ENCODE results near the gene GSG1L.

Gene GSG1L

DNA sequence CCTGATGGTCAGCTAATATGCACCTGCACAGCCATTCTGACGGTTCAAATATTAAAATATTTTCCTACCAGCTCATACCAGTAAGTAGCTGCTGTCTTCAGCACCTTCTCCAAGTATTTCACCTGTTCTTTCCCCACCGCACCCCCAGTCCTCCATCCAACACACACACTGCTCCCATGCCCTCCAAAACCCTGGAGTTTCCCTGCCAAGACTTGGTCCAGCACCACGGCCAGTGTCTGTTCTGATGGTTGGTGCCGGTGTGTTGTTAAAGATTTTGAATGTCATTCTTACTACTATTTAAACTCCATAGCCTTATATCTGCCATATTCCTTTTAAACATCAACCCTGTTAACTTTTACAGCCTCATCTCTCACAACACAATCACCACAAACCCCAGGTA lies 142.4 kb downstream of the GSG1L start:
- no peaks in the 10 kb centered on the region for H3K4me1 ChIP-seq (ENCODE audit: control insufficient read depth in 2 of 2, insufficient read depth in 2 of 2, low read length in 2 of 2)
- H3K4me3 ChIP-seq (ENCODE audit: low read length in 2 of 2) = no peak overlapping the region
- H3K9ac ChIP-seq (ENCODE audit: low read depth in 1 of 2, low read length in 2 of 2) = no peak overlapping the region
- no peaks in the 10 kb centered on the region for H3K9me3 ChIP-seq (ENCODE audit: control insufficient read depth in 2 of 2, low read length in 2 of 2)
- no peaks in the 10 kb centered on the region for H3K27me3 ChIP-seq (ENCODE audit: control insufficient read depth in 2 of 2, insufficient read depth in 2 of 2, low read length in 2 of 2)
- H3K36me3 ChIP-seq (ENCODE audit: control insufficient read depth in 2 of 2, insufficient read depth in 2 of 2, low read length in 2 of 2) = no peaks in the 10 kb centered on the region
- no peak overlapping the region for H3K27ac ChIP-seq (ENCODE audit: low read depth in 2 of 2, low read length in 2 of 2)

DNA sequence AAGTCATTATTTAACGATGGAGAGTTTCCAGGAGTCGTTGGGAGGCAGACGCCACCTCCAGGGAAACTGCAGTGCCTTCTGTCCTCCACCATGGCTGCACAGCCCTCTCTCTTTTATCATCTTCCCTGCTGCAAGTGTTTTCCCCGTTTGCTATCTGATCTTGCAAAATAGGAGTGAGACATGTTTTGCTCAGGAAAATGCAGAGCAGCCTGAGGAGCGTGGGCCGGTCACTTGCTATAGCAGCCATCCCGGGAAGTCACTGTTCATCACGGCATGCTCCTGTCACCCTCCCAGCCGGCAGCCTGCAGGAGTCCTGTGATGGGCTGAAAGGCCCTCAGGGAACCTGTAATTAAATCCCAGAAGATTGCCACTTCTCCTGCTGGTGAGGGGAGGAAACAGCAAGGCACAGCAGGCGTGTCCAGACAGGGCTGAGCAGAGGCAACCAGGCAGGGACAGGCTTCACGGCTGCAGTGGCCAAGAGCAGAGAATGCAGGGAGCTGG lies 143.1 kb downstream of the GSG1L start:
- no peak overlapping the region for H3K9ac ChIP-seq (ENCODE audit: low read depth in 1 of 2, low read length in 2 of 2)
- no peaks in the 10 kb centered on the region for H3K4me1 ChIP-seq (ENCODE audit: control insufficient read depth in 2 of 2, insufficient read depth in 2 of 2, low read length in 2 of 2)
- no peaks in the 10 kb centered on the region for H3K36me3 ChIP-seq (ENCODE audit: control insufficient read depth in 2 of 2, insufficient read depth in 2 of 2, low read length in 2 of 2)
- H3K4me3 ChIP-seq (ENCODE audit: low read length in 2 of 2) = no peak overlapping the region
- no peak overlapping the region for H3K27ac ChIP-seq (ENCODE audit: low read depth in 2 of 2, low read length in 2 of 2)
- no peaks in the 10 kb centered on the region for H3K9me3 ChIP-seq (ENCODE audit: control insufficient read depth in 2 of 2, low read length in 2 of 2)
- no peaks in the 10 kb centered on the region for H3K27me3 ChIP-seq (ENCODE audit: control insufficient read depth in 2 of 2, insufficient read depth in 2 of 2, low read length in 2 of 2)

DNA sequence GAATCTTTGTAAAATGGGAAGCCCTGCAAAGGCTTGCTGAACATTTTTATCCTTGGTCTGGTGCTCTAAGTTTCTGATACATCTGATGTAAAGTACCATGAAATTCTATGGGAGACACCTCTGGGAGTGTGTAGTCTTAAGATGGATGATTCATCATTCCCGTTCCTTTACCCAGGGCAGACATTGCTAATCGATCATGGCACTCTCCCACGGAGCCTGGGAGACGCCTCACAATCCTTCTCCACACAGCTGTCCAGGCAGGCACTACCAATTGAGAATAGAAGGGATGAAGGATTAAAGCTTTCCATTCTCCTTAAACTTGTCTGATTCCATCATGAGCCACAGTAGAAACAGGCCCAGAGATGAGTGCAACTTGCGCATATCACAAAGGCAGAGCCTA lies 144.8 kb downstream of the GSG1L start:
- H3K4me3 ChIP-seq (ENCODE audit: low read length in 2 of 2) = no peak overlapping the region
- no peak overlapping the region for H3K27ac ChIP-seq (ENCODE audit: low read depth in 2 of 2, low read length in 2 of 2)
- no peaks in the 10 kb centered on the region for H3K9me3 ChIP-seq (ENCODE audit: control insufficient read depth in 2 of 2, low read length in 2 of 2)
- no peak overlapping the region for H3K9ac ChIP-seq (ENCODE audit: low read depth in 1 of 2, low read length in 2 of 2)
- H3K36me3 ChIP-seq (ENCODE audit: control insufficient read depth in 2 of 2, insufficient read depth in 2 of 2, low read length in 2 of 2) = no peaks in the 10 kb centered on the region
- no peaks in the 10 kb centered on the region for H3K4me1 ChIP-seq (ENCODE audit: control insufficient read depth in 2 of 2, insufficient read depth in 2 of 2, low read length in 2 of 2)
- peaks cover 0 to 3% of the 10 kb centered on the region in 2 donors for H3K27me3 ChIP-seq (ENCODE audit: control insufficient read depth in 2 of 2, insufficient read depth in 2 of 2, low read length in 2 of 2)

DNA sequence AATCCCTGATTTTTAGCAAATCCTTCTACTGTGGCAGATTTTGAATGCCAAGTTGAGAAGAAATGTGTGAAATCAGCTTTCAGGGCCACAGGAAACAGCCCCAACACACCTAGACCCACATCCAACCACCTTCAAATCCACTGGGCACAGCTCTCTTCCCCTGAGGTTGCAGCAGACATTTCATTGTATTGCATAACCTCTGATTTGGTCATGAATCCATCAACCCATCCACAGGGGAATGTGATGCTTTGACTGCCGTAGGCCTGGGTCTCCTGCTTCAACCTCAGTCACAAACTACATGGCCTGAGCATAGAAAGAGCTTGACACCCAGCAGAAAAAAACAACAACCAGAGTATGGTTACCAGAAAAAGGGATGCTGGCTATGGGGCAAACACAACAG lies 145.6 kb downstream of the GSG1L start:
- no peaks in the 10 kb centered on the region for H3K36me3 ChIP-seq (ENCODE audit: control insufficient read depth in 2 of 2, insufficient read depth in 2 of 2, low read length in 2 of 2)
- H3K4me3 ChIP-seq (ENCODE audit: low read length in 2 of 2) = no peak overlapping the region
- H3K9me3 ChIP-seq (ENCODE audit: control insufficient read depth in 2 of 2, low read length in 2 of 2) = no peaks in the 10 kb centered on the region
- peaks cover 0 to 3% of the 10 kb centered on the region in 2 donors for H3K27me3 ChIP-seq (ENCODE audit: control insufficient read depth in 2 of 2, insufficient read depth in 2 of 2, low read length in 2 of 2)
- no peak overlapping the region for H3K9ac ChIP-seq (ENCODE audit: low read depth in 1 of 2, low read length in 2 of 2)
- H3K27ac ChIP-seq (ENCODE audit: low read depth in 2 of 2, low read length in 2 of 2) = no peak overlapping the region
- no peaks in the 10 kb centered on the region for H3K4me1 ChIP-seq (ENCODE audit: control insufficient read depth in 2 of 2, insufficient read depth in 2 of 2, low read length in 2 of 2)

DNA sequence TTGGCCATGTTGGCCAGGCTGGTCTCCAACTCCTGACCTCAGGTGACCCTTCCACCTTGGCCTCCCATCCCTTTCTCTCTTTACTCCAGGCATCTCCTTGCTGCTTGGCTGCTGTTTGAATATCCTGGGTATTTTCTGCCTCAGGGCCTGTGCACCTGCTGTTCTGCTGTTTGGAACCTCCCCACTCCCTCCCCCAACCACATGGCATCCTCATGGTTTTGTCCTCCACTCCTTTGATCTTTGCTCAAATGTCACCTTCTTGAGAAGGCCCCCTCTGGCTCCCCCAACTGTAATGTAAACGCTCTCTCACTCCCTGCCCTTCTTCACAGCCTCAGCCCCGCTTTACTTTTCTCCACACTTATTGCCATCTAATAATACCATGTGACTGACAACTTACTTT lies 152.0 kb downstream of the GSG1L start:
- H3K9me3 ChIP-seq (ENCODE audit: control insufficient read depth in 2 of 2, low read length in 2 of 2) = no peaks in the 10 kb centered on the region
- H3K27ac ChIP-seq (ENCODE audit: low read depth in 2 of 2, low read length in 2 of 2) = no peak overlapping the region

DNA sequence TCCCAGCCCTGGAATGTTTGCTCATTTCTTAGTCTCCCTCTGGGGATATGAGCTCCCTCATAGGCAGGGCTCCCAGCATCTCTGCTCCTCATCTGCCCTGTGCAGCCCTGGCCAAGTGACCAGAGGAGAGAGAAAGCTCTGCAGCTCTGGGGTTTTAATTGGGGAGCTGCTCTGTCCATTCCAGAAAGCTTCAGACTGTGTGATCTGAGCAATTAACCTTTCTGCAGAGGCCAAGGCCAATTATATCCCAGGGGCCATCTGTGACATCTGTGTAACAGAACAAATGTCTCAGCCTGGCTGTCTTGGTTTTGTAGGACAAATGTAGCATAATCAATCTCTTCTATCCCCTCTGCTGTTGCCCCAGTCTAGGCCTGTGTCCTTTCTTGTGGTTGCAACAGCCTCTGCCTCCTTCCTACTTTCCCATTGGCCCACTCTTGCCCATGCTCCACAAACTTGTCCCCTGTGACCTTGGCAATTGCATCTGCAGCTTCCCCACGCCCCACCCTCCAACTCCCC lies 156.0 kb downstream of the GSG1L start:
- H3K4me1 ChIP-seq (ENCODE audit: control insufficient read depth in 2 of 2, insufficient read depth in 2 of 2, low read length in 2 of 2) = no peaks in the 10 kb centered on the region

More for the DNA sequence above, 152.0 kb downstream of the GSG1L start:
- H3K4me1 ChIP-seq (ENCODE audit: control insufficient read depth in 2 of 2, insufficient read depth in 2 of 2, low read length in 2 of 2) = no peaks in the 10 kb centered on the region
- peaks cover 0 to 3% of the 10 kb centered on the region in 2 donors for H3K27me3 ChIP-seq (ENCODE audit: control insufficient read depth in 2 of 2, insufficient read depth in 2 of 2, low read length in 2 of 2)
- H3K9ac ChIP-seq (ENCODE audit: low read depth in 1 of 2, low read length in 2 of 2) = no peak overlapping the region
- no peaks in the 10 kb centered on the region for H3K36me3 ChIP-seq (ENCODE audit: control insufficient read depth in 2 of 2, insufficient read depth in 2 of 2, low read length in 2 of 2)
- H3K4me3 ChIP-seq (ENCODE audit: low read length in 2 of 2) = no peak overlapping the region

DNA sequence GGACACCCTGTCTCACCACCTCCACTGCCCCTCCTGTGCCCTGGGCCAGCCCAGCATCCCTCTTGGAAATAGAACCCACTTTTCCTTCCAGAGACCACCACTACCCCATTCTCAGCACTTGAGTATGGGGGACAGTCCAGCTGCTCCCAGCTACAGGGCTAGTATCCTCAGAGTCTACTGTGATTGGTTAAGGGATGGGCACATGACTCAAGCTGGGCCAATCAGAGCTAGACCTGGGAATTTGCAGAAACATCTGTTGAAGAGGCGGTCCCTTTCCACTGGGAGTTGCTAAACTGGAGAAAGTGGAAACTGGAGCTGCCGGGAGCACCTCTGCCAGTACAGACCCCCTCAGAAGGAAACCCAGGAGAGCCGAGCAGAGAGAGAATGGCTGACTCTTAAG lies 156.6 kb downstream of the GSG1L start:
- Histone ChIP-seq H3K9me3 (ENCODE audit: control insufficient read depth in 2 of 2, low read length in 2 of 2) (no peaks in the 10 kb centered on the region), H3K36me3 (ENCODE audit: control insufficient read depth in 2 of 2, insufficient read depth in 2 of 2, low read length in 2 of 2) (no peaks in the 10 kb centered on the region), H3K27me3 (ENCODE audit: control insufficient read depth in 2 of 2, insufficient read depth in 2 of 2, low read length in 2 of 2) (no peaks in the 10 kb centered on the region), H3K27ac (ENCODE audit: low read depth in 2 of 2, low read length in 2 of 2) (no peak overlapping the region), H3K9ac (ENCODE audit: low read depth in 1 of 2, low read length in 2 of 2) (no peak overlapping the region), H3K4me1 (ENCODE audit: control insufficient read depth in 2 of 2, insufficient read depth in 2 of 2, low read length in 2 of 2) (no peaks in the 10 kb centered on the region), H3K4me3 (ENCODE audit: low read length in 2 of 2) (no peak overlapping the region)

More for the DNA sequence above, 156.0 kb downstream of the GSG1L start:
- Histone ChIP-seq H3K9ac (ENCODE audit: low read depth in 1 of 2, low read length in 2 of 2) (no peak overlapping the region), H3K9me3 (ENCODE audit: control insufficient read depth in 2 of 2, low read length in 2 of 2) (no peaks in the 10 kb centered on the region), H3K36me3 (ENCODE audit: control insufficient read depth in 2 of 2, insufficient read depth in 2 of 2, low read length in 2 of 2) (no peaks in the 10 kb centered on the region), H3K27me3 (ENCODE audit: control insufficient read depth in 2 of 2, insufficient read depth in 2 of 2, low read length in 2 of 2) (no peaks in the 10 kb centered on the region), H3K27ac (ENCODE audit: low read depth in 2 of 2, low read length in 2 of 2) (no peak overlapping the region), H3K4me3 (ENCODE audit: low read length in 2 of 2) (no peak overlapping the region)

DNA sequence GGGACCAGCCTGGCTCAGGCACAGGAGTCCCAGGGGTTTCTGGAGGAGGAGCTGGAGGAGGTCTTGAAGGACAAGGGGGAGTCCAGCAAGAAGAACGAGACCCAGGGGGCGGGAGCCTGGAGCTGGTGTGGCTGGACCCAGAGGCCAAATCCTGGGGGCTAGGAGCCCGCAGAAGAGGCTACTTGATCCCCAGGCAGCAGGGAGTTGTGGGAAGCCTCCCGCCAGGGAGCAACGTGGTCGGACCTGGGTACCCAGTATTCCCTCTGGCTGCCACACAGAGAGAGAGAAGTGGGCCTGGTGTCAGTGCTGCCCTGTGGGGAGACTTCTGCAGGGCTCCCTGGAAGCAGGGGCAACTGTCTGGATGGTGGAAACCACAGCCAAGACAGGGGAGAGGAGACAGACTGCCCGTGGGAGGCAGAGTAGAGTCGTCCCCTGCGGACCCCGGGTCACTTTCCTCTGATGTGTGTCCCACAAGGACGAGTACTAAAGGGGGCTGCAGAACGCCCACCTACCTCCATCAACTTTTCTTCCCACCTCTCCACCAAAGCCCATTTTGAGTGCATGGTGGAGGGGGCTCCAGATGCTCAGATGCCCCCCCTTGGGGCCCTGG lies 160.4 kb downstream of the GSG1L start:
- no peaks in the 10 kb centered on the region for H3K9me3 ChIP-seq (ENCODE audit: control insufficient read depth in 2 of 2, low read length in 2 of 2)
- H3K4me1 ChIP-seq (ENCODE audit: control insufficient read depth in 2 of 2, insufficient read depth in 2 of 2, low read length in 2 of 2) = no peaks in the 10 kb centered on the region
- no peak overlapping the region for H3K27ac ChIP-seq (ENCODE audit: low read depth in 2 of 2, low read length in 2 of 2)
- H3K36me3 ChIP-seq (ENCODE audit: control insufficient read depth in 2 of 2, insufficient read depth in 2 of 2, low read length in 2 of 2) = no peaks in the 10 kb centered on the region
- H3K27me3 ChIP-seq (ENCODE audit: control insufficient read depth in 2 of 2, insufficient read depth in 2 of 2, low read length in 2 of 2) = no peaks in the 10 kb centered on the region
- H3K9ac ChIP-seq (ENCODE audit: low read depth in 1 of 2, low read length in 2 of 2) = no peak overlapping the region
- H3K4me3 ChIP-seq (ENCODE audit: low read length in 2 of 2) = no peak overlapping the region

DNA sequence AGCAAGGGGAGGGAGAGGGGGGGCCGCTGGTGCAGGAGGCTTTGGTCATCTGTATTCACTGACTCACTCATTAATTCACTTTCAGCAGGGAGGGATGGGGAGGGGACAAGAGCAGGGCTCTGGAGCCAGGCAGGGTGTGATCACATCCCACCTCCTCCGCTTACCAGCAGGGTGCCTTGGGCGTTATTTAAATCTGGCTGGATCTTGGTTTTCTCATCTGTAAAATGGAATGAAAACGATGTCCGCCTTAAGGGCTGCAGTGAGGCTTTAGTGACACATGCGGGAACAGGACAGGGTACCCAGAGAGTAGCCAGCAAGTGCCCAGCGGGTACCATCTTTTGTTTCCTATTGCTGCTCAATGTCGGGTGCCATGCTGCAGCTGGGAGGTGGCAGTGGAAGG lies 161.0 kb downstream of the GSG1L start:
- Histone ChIP-seq H3K4me3 (ENCODE audit: low read length in 2 of 2) (no peak overlapping the region), H3K27ac (ENCODE audit: low read depth in 2 of 2, low read length in 2 of 2) (no peak overlapping the region), H3K9me3 (ENCODE audit: control insufficient read depth in 2 of 2, low read length in 2 of 2) (no peaks in the 10 kb centered on the region)

DNA sequence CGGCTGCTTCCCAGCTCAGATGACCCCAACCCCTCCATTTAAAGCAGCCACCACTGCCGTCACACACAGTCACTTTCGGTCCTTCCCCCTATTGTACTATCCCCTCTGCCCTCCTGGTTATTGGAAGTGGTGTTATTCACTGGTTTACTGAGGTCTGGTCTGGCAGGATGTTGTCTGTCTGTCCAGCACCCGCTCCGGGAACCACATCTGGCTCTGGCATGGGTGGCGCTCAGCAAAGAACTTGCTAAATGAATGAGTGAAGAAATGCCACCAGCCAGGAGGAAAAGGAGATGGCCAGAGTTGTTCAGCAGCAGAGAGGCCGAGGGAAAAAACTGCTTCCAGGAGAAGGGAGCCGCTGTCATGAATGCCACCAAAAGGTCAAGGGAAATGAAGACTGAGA lies 161.6 kb downstream of the GSG1L start:
- Histone ChIP-seq H3K27ac (ENCODE audit: low read depth in 2 of 2, low read length in 2 of 2) (no peak overlapping the region), H3K27me3 (ENCODE audit: control insufficient read depth in 2 of 2, insufficient read depth in 2 of 2, low read length in 2 of 2) (no peaks in the 10 kb centered on the region), H3K36me3 (ENCODE audit: control insufficient read depth in 2 of 2, insufficient read depth in 2 of 2, low read length in 2 of 2) (no peaks in the 10 kb centered on the region), H3K9me3 (ENCODE audit: control insufficient read depth in 2 of 2, low read length in 2 of 2) (no peaks in the 10 kb centered on the region), H3K9ac (ENCODE audit: low read depth in 1 of 2, low read length in 2 of 2) (no peak overlapping the region), H3K4me3 (ENCODE audit: low read length in 2 of 2) (no peak overlapping the region), H3K4me1 (ENCODE audit: control insufficient read depth in 2 of 2, insufficient read depth in 2 of 2, low read length in 2 of 2) (no peaks in the 10 kb centered on the region)

More for the DNA sequence above, 161.0 kb downstream of the GSG1L start:
- H3K36me3 ChIP-seq (ENCODE audit: control insufficient read depth in 2 of 2, insufficient read depth in 2 of 2, low read length in 2 of 2) = no peaks in the 10 kb centered on the region
- H3K4me1 ChIP-seq (ENCODE audit: control insufficient read depth in 2 of 2, insufficient read depth in 2 of 2, low read length in 2 of 2) = no peaks in the 10 kb centered on the region
- H3K27me3 ChIP-seq (ENCODE audit: control insufficient read depth in 2 of 2, insufficient read depth in 2 of 2, low read length in 2 of 2) = no peaks in the 10 kb centered on the region
- no peak overlapping the region for H3K9ac ChIP-seq (ENCODE audit: low read depth in 1 of 2, low read length in 2 of 2)

Measured in mucosa of rectum (tissue), 2 donors.